ENCODE data around the gene CHEK1.
A peak's percentile ranks its signal among the peaks of the same experiment; 100 is the strongest.

The CHEK1 gene

GRCh38 chr11:125626288-125626950 lies 1.5 kb downstream of the CHEK1 start:
- DNase-seq, result peak in 1 of 2 experiments; percentile 33

- DNase-seq, result no peak
Measured at GRCh38 chr11:125627236-125627910, 2.4 kb downstream of the CHEK1 start.

- no peak for DNase-seq
Measured at GRCh38 chr11:125637840-125638239, 12.9 kb downstream of the CHEK1 start.

GRCh38 chr11:125638315-125638714 lies 13.4 kb downstream of the CHEK1 start:
- DNase-seq, result no peak

- no peak for DNase-seq
Measured at GRCh38 chr11:125645871-125646270, 20.9 kb downstream of the CHEK1 start.

- DNase-seq, result no peak
Measured at GRCh38 chr11:125649465-125650166, 24.7 kb downstream of the CHEK1 start.

GRCh38 chr11:125662689-125663088 lies 37.7 kb downstream of the CHEK1 start:
- no peak for DNase-seq

GRCh38 chr11:125663910-125664309 lies 38.9 kb downstream of the CHEK1 start:
- no peak for DNase-seq

GRCh38 chr11:125667151-125667550 lies 42.2 kb downstream of the CHEK1 start:
- DNase-seq, result no peak

- DNase-seq, result no peak
Measured at GRCh38 chr11:125670172-125670571, 45.2 kb downstream of the CHEK1 start.

- no peak for DNase-seq
Measured at GRCh38 chr11:125671561-125671960, 46.6 kb downstream of the CHEK1 start.

- DNase-seq, result no peak
Measured at GRCh38 chr11:125674210-125674609, 49.2 kb downstream of the CHEK1 start.

- no peak for DNase-seq
Measured at GRCh38 chr11:125675196-125675595, 50.2 kb downstream of the CHEK1 start.

GRCh38 chr11:125679397-125679796 lies 54.4 kb downstream of the CHEK1 start:
- no peak for DNase-seq

- DNase-seq, result no peak
Measured at GRCh38 chr11:125679837-125680236, 54.9 kb downstream of the CHEK1 start.

- no peak for DNase-seq
Measured at GRCh38 chr11:125680747-125681146, 55.8 kb downstream of the CHEK1 start, which contains the start of gene ACRV1. Gene ACRV1 (minus strand): TSS chr11:125680847. CDS start chr11:125680780, 67 bp downstream.

- DNase-seq, result no peak
Measured at GRCh38 chr11:125685228-125685627, 60.3 kb downstream of the CHEK1 start.

GRCh38 chr11:125688066-125688465 lies 63.1 kb downstream of the CHEK1 start:
- no peak for DNase-seq

GRCh38 chr11:125688632-125689031 lies 63.7 kb downstream of the CHEK1 start:
- DNase-seq, result no peak

- DNase-seq, result no peak
Measured at GRCh38 chr11:125689274-125689859, 64.4 kb downstream of the CHEK1 start.

- DNase-seq, result no peak
Measured at GRCh38 chr11:125690006-125690405, 65.0 kb downstream of the CHEK1 start.

GRCh38 chr11:125692887-125693286 lies 67.9 kb downstream of the CHEK1 start:
- no peak for DNase-seq

- no peak for DNase-seq
Measured at GRCh38 chr11:125694951-125695350, 70.0 kb downstream of the CHEK1 start.
